Mammary epithelial cell (primary cell): ENCODE results near the gene NMNAT2.

Experiments
- EZH2 ChIP-seq: IDR thresholded peaks from 2 replicates; pipeline ENCODE4 v1.6.1; 2012; ENCODE audit warnings: low read length, inconsistent platforms, borderline replicate concordance
- TF ChIP-seq, protein P1 (sequence below), 2 donors: IDR thresholded peaks in 1 of 2; conservative IDR thresholded peaks in 1 of 2; 2 replicates each; pipeline ENCODE4 v1.5.1; 2011 to 2012; ENCODE audit warnings: inconsistent platforms in 2 of 2, low read length in 2 of 2, mild to moderate bottlenecking in 2 of 2, control low read depth in 1 of 2, low read depth in 1 of 2; ENCODE audit not compliant: insufficient read depth in 1 of 2; ENCODE audit errors: extremely low read depth in 1 of 2

- TF ChIP-seq, protein P1, sequence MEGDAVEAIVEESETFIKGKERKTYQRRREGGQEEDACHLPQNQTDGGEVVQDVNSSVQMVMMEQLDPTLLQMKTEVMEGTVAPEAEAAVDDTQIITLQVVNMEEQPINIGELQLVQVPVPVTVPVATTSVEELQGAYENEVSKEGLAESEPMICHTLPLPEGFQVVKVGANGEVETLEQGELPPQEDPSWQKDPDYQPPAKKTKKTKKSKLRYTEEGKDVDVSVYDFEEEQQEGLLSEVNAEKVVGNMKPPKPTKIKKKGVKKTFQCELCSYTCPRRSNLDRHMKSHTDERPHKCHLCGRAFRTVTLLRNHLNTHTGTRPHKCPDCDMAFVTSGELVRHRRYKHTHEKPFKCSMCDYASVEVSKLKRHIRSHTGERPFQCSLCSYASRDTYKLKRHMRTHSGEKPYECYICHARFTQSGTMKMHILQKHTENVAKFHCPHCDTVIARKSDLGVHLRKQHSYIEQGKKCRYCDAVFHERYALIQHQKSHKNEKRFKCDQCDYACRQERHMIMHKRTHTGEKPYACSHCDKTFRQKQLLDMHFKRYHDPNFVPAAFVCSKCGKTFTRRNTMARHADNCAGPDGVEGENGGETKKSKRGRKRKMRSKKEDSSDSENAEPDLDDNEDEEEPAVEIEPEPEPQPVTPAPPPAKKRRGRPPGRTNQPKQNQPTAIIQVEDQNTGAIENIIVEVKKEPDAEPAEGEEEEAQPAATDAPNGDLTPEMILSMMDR (conservative IDR thresholded peaks at IDR 0.05 in 1 of 2, IDR thresholded peaks at IDR 0.05 in 1 of 2; ENCODE audit: extremely low read depth in 1 of 2, insufficient read depth in 1 of 2, low read depth in 1 of 2, low read length in 2 of 2), result no peak
- no peak for TF ChIP-seq EZH2
These were observed 163.1 kb downstream of the NMNAT2 start for GRCh38 chr1:183255073-183255472.
